Muscle layer of colon (tissue), 2 donors: ENCODE results near the gene FHOD1.

Experiments used
- H3K27ac ChIP-seq: one replicate; pipeline ENCODE4 v1.7.0; 2013; ENCODE audit warnings: low read depth, mild to moderate bottlenecking, low read length, moderate library complexity
- H3K27me3 ChIP-seq, 2 donors: one replicate each; pipeline ENCODE4 v1.7.0; 2013; ENCODE audit warnings: low read length in 2 of 2, mild to moderate bottlenecking in 2 of 2; ENCODE audit not compliant: insufficient read depth in 2 of 2, control insufficient read depth in 1 of 2
- H3K36me3 ChIP-seq: one replicate; pipeline ENCODE4 v1.7.0; 2013; ENCODE audit warnings: mild to moderate bottlenecking, low read length; ENCODE audit not compliant: insufficient read depth
- H3K4me1 ChIP-seq: one replicate; pipeline ENCODE4 v1.7.0; 2013; ENCODE audit warnings: mild to moderate bottlenecking, low read length; ENCODE audit not compliant: insufficient read depth
- H3K4me3 ChIP-seq, 2 donors: one replicate each; pipeline ENCODE4 v1.7.0; 2013; ENCODE audit warnings: low read length in 2 of 2, low read depth in 1 of 2, mild to moderate bottlenecking in 1 of 2, moderate library complexity in 1 of 2
- H3K9ac ChIP-seq: one replicate; pipeline ENCODE4 v1.7.0; 2013; ENCODE audit warnings: low read length
- H3K9me3 ChIP-seq: one replicate; pipeline ENCODE4 v1.7.0; 2013; ENCODE audit warnings: mild to moderate bottlenecking, low read length
- donor health status: abdominal sarcoma.
- donor health status: Adenocarcinoma of cecum.

The FHOD1 gene

DNA sequence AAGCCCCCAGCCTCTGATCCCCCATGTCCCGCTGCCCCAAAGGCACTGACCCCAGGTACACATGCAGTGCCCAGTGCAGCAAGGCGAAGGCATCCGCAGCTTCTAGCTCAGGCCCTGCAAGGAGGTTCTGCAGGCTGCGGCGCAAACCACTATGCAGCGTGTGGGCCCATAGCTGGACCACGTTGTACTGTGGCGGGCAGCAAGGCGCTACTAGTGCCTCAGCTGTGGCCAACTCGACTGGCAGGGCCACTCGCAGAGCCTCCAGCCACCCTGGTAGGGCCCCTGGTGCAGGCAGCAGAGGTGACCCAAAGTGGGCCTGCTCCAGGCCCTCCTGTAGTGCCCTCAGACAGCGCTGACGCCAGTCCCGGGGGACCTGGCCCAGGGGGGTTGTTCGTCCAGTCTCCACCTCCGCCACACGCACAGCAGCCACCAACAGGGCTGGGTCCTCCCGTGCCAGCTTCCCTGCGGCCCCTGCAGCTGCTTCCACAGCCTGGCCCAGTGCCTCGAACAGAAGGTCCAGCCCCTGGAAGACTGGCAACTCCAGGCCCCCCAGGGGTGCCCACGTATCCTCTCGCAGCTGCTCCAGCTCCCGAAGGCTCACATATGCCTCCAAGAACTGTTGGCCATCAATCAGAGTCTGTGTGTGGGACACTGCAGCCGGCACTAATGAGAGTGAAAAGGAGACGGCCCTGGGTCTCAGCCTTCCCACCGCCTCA, 59.9 kb downstream of the FHOD1 start:
- Histone ChIP-seq H3K9me3 (no peaks in the 10 kb centered on the region), H3K27me3 (no peaks in the 10 kb centered on the region), H3K27ac (no peak overlapping the region), H3K4me1 (peaks cover 35% of the 10 kb centered on the region), H3K36me3 (no peaks in the 10 kb centered on the region), H3K4me3 (no peak overlapping the region), H3K9ac (no peak overlapping the region)

DNA sequence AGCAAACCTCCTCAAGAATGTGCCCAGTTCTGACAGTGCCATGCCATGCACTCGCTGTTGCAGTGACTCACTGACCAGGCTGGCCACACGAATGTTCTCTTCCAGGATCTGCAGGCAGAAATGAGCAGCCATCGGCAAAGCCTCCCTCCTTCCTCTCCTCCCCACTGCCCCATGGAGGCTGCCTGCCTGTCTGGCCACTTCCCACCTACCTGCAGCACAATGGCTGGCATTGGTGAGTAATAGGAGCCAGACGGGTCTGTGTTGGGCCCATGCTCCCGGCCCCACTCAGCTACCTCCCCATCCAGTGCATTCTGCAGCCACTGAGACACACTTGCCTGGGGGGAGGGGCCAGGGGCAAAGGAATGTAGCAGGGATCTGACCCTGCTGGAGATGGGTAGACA, 60.7 kb downstream of the FHOD1 start:
- H3K27ac ChIP-seq, result no peak overlapping the region
- H3K9ac ChIP-seq, result no peak overlapping the region

DNA sequence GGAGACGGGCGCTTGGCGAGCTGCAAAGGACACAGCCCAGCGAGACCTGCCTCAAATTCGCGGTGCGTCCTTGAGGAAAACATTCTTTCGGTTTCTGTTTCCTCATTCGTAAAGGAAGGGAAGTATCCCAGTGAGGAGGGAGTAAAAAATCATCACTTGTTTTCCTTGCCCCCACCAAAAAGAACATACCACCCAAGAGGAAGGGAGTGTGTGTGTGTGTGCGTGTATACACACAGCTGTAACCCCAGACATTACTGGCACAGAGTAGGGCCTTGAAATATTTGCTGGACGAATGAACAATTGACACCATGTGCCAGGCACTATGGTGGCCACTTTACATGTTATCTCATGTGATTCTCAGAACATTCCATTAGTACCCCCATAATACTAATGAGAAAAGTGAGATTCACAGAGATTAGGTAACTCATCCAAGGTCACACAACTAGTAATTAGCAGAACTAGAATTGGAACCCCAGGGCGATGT, 61.6 kb downstream of the FHOD1 start:
- Histone ChIP-seq H3K4me1 (peaks cover 28% of the 10 kb centered on the region), H3K4me3 (peak overlapping the region in 1 of 2 donors; percentile 25), H3K36me3 (no peaks in the 10 kb centered on the region), H3K9me3 (no peaks in the 10 kb centered on the region), H3K9ac (no peak overlapping the region), H3K27me3 (no peaks in the 10 kb centered on the region), H3K27ac (no peak overlapping the region)

More for the DNA sequence above, 60.7 kb downstream of the FHOD1 start:
- Histone ChIP-seq H3K4me3 (no peak overlapping the region), H3K4me1 (peaks cover 32% of the 10 kb centered on the region), H3K27me3 (no peaks in the 10 kb centered on the region), H3K9me3 (no peaks in the 10 kb centered on the region), H3K36me3 (no peaks in the 10 kb centered on the region)

DNA sequence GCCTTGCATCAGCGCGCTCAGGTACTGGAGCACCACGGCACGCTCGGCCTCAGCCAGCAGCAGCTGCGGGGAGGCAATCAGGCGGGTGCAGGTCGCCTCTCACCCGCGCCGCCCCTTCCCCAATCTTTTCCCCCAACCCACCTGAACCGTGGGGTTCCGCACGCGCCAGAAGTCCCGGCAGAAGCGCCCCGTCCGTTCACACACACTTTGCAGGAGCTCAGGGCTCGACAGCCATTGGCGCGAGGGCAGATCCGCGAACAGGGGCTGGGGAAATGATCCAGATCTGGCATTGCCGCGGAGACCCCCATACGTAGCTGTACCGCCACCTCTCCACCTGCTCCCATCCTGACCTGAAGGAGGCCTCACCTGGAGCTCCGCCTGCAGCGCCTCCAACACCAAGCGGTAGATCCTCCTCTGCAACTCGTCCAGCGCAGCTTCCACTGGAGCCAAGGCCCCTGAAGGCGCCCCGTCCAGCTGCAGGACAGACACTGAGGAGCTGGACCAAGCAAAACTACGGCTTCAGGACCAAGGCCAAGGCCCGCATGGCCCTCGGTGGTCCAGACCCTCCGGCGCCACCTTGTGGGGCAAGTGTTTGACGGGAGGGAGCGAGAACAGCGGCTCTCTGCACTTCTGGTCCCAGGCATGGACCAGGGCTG, 62.2 kb downstream of the FHOD1 start:
- no peaks in the 10 kb centered on the region for H3K36me3 ChIP-seq
- H3K4me1 ChIP-seq, result peaks cover 28% of the 10 kb centered on the region
- no peak overlapping the region for H3K9ac ChIP-seq
- H3K4me3 ChIP-seq, result peak overlapping the region; percentile 34 to 64
- no peaks in the 10 kb centered on the region for H3K27me3 ChIP-seq
- no peak overlapping the region for H3K27ac ChIP-seq
- no peaks in the 10 kb centered on the region for H3K9me3 ChIP-seq

DNA sequence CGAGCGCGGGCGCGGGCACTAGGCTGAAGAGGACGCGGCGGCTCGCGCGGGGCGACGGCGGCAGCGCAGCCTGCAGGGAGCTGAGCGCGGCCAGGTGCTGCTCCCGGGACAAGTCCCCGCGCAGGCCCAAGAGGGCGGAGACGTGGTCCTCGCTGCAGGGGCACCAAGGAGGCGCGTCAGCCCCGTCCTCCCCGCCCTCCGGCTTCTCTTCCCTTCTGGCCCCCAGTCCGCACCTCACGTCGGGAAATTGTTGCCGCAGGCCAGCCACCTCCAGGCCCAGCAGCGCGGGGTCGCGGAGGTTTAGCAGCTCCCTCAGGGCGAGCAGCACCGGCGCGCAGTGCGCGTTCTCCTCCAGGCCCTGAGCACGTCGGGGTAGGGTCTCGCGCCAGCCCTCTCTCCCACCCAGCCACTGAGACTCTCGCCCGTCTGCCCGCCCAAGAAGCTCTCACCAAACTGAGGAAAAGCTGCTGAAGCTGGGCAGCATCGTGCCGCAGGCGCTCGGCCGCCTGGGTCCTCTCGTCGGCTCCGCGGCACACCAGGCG, 62.8 kb downstream of the FHOD1 start:
- Histone ChIP-seq H3K27ac (peak overlapping the region; percentile 73), H3K9me3 (no peaks in the 10 kb centered on the region), H3K27me3 (no peaks in the 10 kb centered on the region), H3K4me3 (peak overlapping the region; percentile 54 to 64), H3K9ac (no peak overlapping the region), H3K36me3 (no peaks in the 10 kb centered on the region), H3K4me1 (peaks cover 28% of the 10 kb centered on the region)

DNA sequence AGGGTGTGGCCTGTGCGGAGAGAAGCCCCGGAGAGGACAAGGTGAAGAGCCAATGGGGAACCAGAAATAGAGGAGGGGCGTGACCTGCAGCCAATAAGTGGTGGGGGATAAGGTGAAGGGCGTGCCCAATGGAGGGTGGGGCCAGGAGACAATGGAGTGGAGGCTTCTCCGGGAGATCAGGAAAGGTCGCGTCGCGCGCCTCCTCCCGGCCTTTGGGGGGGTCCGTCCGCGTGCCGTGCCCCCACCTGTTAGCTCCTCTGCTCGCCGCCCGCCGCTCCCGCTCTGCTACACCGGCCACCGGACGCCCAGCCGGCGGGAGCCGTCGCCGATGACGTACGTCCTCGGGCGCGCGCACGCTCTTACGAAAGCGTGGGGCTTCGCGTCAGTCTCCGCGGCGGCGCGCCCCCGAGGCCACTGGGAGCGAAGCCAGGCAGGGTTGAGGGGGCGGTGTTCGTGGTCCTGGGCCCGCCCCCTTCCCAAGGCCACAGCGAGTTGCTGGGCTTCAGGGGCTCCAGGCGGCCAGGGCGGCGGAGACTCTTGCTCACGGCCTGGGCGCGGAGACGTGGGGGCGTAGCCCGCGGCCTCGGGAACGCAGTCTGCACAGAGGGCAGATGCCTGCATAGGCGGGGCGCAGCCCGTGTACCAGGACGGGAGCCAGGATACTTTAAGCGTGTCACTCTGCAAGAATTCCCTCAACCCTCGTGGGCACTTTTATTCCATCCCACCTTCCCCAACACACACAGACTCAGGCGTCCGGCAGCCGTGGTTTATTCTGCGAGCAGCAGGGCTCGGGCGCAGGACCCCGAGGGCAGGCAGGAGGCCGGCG, 63.4 kb downstream of the FHOD1 start, which contains the start of gene MATCAP1:
MATCAP1 (minus strand) TSS at position 337 of the 826 bp plus-strand sequence. CDS start 3,353 bp downstream, outside the sequence.
- Histone ChIP-seq H3K4me1 (peaks cover 28% of the 10 kb centered on the region), H3K27ac (peak within 1 kb of the TSS; percentile 73), H3K27me3 (no peaks in the 10 kb centered on the region), H3K36me3 (no peaks in the 10 kb centered on the region), H3K9me3 (no peaks in the 10 kb centered on the region), H3K4me3 (peak within 1 kb of the TSS; percentile 54 to 64), H3K9ac (no peak within 1 kb of the TSS)

DNA sequence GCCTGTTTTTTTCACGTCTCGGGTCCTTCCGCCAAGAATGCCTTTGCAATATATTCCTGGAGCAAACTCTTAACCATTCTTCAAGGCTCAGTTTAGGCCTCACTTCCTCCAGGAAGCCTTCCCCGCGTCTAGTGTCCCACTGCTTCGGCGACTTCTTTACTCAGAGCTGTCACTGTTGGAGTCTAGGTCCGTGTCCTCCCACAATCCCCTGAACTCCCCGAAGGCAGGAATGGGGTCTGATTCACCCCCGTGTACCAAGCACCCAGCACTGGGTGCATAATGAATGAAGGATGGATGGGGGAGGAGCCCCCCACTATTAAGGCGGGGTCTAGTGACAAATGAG, 64.0 kb downstream of the FHOD1 start:
- H3K4me3 ChIP-seq, result peak overlapping the region; percentile 25 to 64
- H3K27ac ChIP-seq, result peak overlapping the region; percentile 59
- H3K9ac ChIP-seq, result no peak overlapping the region
- H3K36me3 ChIP-seq, result no peaks in the 10 kb centered on the region
- no peaks in the 10 kb centered on the region for H3K9me3 ChIP-seq
- H3K27me3 ChIP-seq, result no peaks in the 10 kb centered on the region
- peaks cover 28% of the 10 kb centered on the region for H3K4me1 ChIP-seq

DNA sequence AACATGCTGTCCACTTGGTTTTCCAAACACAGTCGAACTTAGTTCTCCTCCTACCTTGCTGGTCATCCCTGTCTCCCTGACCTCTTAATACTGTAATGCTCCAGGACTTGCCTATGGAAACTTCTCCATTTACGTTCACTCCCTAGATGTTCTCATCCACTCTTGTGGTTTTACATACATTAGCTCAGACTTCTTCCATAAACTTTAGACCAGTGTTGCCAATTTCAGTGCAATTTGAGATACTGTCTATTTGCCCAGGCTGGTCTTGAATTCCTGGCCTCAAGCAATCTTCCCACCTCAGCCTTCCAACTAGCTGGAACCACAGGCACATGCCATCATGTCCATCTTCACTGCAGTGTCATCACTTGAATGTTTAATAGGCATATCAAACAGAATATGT, 65.0 kb downstream of the FHOD1 start:
- no peaks in the 10 kb centered on the region for H3K9me3 ChIP-seq
- H3K9ac ChIP-seq, result no peak overlapping the region
- no peak overlapping the region for H3K27ac ChIP-seq
- no peak overlapping the region for H3K4me3 ChIP-seq
- peaks cover 32% of the 10 kb centered on the region for H3K4me1 ChIP-seq
- no peaks in the 10 kb centered on the region for H3K36me3 ChIP-seq
- no peaks in the 10 kb centered on the region for H3K27me3 ChIP-seq

DNA sequence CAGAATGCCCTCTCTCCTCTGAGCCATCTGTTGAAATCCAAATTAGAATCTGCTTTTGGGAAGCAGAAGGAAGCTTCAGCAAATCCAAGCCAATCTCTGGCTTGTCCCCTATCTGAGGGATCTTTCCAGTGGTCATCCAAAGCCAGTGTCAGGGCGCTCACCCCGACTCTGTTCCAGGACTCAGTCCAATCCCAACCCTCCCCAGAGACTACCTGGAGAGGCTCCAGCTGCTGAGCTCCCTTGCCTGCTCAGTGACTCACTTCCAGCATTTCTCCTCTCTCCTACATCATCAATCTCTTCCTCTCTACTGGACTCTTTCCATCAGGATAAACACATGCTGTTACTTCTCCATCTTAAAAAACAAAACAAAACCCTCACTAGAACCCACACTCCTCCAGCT, 65.9 kb downstream of the FHOD1 start:
- Histone ChIP-seq H3K27ac (no peak overlapping the region), H3K9me3 (no peaks in the 10 kb centered on the region), H3K36me3 (peaks cover 2% of the 10 kb centered on the region), H3K4me3 (no peak overlapping the region), H3K4me1 (peaks cover 32% of the 10 kb centered on the region), H3K27me3 (no peaks in the 10 kb centered on the region), H3K9ac (no peak overlapping the region)

DNA sequence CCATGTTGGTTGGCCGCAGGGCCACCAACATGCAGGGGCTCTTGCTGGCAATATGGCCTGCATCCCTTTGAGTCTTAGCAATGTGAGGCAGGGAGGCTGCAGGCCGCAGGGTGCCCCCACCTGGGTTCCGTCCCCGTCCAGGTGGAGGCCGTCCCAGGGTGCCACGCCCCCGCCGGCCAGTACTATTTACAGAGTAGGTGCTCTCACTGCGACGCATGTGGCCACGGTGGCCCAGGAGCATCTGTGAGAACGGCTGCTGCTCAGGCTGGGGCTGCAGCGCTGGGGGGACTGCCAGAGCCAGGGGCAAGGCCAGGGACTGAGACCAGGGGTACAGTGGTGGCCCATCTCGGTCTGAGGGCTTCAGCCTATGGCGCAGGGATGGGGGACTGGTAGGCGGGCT, 67.1 kb downstream of the FHOD1 start:
- Histone ChIP-seq H3K9ac (no peak overlapping the region), H3K27me3 (no peaks in the 10 kb centered on the region), H3K27ac (no peak overlapping the region), H3K4me3 (no peak overlapping the region), H3K36me3 (peaks cover 6% of the 10 kb centered on the region), H3K4me1 (peaks cover 30% of the 10 kb centered on the region), H3K9me3 (no peaks in the 10 kb centered on the region)

DNA sequence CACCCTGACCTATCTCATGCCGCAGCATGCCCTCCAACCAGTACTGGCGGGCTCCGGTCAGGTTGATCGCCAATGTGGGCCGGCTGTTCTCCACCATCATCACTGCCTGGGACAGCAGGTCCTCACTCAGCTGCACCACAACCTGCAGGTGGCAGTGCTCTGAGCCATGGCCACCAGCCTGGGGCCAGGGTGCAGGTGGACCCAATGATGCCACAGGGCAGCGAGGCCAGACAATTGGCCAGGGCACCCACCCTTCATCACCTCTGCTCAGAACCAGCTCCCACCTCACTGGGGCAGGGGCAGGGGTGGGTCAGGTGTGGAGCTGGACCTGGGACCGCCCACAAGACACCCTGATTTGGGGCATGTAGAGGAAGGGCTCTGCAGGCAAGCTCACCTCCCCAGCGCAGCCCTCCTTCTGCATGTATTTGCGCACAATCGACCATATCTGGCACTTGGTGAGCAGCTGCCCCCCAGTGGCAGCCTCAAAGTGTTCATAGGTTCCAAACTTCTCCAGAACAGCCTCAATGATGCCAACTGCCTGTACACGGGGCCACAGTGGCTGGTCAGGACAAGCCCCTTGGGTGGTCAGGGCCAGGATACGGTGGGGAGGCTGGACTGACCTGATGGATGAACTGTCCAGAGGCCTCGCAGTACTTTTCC, 67.7 kb downstream of the FHOD1 start:
- peaks cover 30% of the 10 kb centered on the region for H3K4me1 ChIP-seq
- no peak overlapping the region for H3K9ac ChIP-seq
- H3K27ac ChIP-seq, result no peak overlapping the region
- H3K27me3 ChIP-seq, result no peaks in the 10 kb centered on the region
- H3K9me3 ChIP-seq, result no peaks in the 10 kb centered on the region
- H3K36me3 ChIP-seq, result peaks cover 6% of the 10 kb centered on the region
- no peak overlapping the region for H3K4me3 ChIP-seq
